Measurements from ENCODE around the gene CACNG3.
"Not testable (repeated sequence)": the region's sequence is repeated elsewhere in the genome, so short reads cannot be mapped to it uniquely, and the experiment has no call there.

CACNG3 gene

DNA sequence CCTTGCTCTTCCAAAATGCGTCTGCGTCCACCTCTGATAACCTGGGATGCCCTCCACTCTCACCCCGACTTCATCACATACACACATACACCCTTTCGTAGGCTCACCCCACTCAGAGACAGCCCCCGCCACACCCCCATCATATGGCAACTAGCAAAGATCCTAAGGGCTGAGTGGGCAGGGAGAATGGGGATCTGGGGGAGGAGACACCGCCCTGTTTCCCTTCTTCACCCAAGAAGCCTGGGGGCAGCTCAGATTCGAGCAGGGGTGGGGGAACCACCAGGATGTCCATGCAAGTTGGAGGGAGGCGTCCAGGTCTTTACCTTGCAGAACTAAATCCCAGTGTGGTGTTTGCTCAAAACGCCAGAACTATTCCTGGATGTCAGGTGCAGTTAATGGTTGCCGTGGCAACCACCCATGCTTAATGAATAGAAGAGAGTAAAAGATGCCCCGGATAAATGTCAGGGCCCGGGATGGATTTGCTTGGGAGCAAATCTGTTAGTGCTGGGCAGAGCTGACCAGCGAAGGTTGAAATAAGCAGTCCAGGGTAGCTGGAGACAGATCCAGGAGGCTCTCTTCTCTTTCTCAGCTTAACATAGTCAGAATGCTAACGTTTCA is 72.8 kb downstream of the CACNG3 start:
- DNase-seq (ENCODE audit: low read depth in 2 of 2, low spot score in 1 of 2), result no peak

DNA sequence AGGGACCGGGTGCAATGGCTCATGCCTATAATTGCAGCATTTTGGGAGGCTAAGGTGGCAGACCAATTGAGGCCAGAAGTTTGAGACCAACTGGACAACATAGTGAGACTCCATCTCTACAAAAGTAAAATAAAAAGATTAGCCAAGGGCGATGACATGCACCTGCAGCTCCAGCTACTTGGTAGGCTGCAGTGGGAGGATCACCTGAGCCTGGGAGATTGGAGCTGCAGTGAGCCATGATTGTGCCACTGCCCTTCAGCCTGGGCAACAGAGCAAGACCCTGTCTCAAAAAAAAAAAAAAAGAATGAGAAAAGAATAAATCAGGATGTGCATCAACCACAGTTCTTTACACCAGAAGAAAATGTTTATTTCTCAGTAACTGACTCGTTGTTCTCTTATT is 76.0 kb downstream of the CACNG3 start:
- DNase-seq (ENCODE audit: low read depth in 2 of 2, low spot score in 1 of 2), result no peak

DNA sequence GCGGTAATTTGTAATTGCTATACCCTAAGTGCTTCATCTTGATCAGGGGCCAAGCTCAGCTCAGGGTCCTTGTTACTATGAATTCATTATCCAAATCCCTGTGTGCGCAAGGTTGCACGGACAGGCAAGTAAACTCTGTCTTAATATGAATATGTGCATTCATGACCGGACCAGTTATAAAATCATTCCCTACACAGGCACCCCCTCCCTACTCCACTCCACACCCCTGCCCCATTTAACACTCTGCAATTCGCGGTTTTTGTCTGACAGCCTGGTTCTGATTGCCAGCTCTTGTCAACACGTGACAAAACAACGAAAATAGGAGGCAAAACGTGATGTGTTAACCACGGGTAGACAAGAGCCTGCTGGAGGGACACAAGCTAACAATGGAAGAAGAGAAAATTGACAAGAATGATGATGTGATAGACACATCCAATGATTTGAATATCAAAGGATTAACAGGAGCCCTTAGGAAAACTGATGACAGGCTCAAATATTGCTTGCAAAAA is 76.5 kb downstream of the CACNG3 start:
- no peak for DNase-seq (ENCODE audit: low read depth in 2 of 2, low spot score in 1 of 2)

DNA sequence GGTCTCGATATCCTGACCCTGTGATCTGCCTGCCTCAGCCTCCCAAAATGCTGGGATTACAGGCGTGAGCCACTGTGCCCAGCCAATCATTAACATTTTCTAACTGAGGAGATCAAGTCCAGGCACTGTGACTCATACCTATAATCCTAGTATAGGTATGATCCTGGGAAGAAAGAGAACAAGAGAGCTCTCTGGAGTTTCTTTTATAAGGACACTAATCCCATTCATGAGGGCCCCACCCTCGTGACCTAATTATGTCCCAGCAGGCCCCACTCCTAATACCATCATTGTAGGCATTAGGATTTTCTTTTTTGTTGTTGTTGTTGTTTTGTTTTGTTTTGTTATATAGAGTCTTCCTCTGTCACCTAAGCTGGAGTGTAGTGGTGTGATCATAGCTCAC is 80.4 kb downstream of the CACNG3 start:
- DNase-seq (ENCODE audit: low read depth in 2 of 2, low spot score in 1 of 2), result no peak

DNA sequence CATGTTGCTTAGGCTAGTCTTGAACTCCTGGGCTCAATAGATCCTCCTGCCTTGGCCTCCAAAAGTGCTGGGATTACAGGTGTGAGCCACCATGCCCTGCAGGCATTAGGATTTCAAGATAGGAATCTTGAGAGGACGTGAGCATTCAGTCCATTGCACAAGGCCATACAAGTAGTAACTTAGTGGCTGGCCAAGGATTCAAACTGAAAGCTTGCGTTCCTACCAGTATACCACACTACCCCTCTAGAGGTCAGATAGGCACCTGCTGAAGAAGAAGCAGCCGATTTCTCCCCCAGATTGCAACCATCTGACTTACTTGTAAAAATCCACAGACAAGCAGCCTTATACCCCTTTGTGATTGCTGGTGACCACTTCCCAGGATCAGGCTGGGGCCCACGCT is 80.9 kb downstream of the CACNG3 start:
- no peak for DNase-seq (ENCODE audit: low read depth in 2 of 2, low spot score in 1 of 2)

DNA sequence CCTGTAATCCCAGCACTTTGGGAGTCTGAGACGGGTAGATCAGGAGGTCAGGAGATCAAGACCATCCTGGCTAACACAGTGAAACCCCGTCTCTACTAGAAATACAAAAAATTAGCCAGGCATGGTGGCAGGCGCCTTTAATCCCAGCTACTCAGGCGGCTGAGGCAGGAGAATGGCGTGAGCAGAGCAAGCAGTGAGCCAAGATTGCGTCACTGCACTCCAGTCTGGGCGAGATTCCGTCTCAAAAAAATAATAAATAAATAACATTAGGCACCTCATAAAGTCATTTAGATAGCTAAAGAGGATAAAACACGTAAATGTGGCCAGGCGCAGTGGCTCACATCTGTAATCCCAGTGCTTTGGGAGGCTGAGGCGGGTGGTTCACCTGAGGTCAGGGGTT is 87.7 kb downstream of the CACNG3 start:
- DNase-seq (ENCODE audit: low read depth in 2 of 2, low spot score in 1 of 2), result not testable (repeated sequence)

DNA sequence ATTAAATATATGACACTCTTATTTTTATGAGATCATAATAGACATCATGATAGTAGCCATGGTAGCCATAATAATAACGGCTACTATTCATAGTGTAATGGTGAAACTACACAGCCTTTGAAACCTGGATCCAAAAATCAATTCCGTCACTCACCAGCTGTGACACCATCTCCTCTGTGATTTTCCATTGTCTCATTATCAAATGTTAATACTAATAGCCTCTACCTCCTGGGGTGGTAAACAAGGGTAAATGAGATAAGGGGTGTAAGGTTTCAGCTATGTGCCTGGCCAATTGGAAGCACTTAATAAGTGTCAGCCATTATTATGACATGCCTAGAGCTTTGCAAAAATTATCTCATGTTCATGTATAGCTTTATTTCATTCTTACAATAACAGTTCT is 88.6 kb downstream of the CACNG3 start:
- DNase-seq (ENCODE audit: low read depth in 2 of 2, low spot score in 1 of 2), result no peak

DNA sequence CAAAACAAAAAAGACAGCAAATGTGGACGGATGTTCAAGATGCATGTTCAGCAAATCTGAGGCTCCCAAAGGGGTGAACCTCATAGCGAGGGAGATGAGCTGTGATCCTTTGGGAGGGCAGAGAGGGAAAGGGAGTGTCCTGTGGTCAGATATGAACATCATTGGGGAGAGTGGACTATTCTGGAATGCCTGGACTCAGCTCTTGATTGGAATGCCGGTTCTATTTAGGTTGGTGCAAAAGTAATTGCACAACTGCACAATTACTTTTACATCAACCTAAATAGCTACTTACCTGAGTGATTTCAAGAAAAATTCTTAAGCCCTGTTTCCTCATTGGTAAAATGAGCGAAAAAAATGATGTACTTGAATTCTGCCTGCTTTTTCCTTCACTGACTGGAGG is 89.6 kb downstream of the CACNG3 start:
- no peak for DNase-seq (ENCODE audit: low read depth in 2 of 2, low spot score in 1 of 2)

DNA sequence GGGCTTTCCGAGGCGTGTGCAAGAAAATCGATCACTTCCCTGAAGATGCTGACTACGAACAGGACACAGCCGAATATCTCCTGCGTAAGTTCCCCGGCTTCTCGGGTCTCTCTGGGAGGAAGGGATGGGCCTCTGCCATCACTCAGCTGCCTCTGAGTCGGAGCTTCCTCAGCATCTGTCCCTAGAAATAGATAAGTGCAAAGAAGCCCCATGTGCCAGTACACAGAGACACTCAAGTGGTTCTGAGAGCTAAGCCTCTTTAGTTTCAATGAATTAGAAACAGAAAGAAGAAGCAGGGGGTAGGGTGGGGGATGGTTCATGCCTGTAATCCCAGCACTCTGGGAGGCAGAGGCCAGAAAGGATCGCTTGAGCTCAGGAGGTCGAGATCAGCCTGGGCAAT is 90.6 kb downstream of the CACNG3 start:
- no peak for DNase-seq (ENCODE audit: low read depth in 2 of 2, low spot score in 1 of 2)

DNA sequence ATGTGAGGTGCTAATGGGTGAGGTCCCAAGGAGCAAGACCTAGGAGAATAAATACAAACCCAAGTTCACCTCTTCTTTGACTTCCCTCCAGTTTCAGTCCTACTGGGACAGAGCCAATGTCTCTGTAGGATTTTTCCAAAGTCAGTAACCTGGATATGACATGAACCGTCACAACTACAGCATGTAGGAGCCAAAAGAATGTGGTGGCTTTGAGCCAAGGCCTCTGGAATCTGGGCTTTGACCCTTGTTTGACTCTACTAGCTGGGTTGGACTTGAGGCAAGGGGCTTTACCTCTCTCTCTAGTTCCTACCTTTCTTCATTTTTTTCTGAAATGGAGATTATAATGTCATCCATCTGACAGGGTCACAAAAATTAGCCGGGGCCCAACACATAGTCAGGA is 91.4 kb downstream of the CACNG3 start:
- no peak for DNase-seq (ENCODE audit: low read depth in 2 of 2, low spot score in 1 of 2)

DNA sequence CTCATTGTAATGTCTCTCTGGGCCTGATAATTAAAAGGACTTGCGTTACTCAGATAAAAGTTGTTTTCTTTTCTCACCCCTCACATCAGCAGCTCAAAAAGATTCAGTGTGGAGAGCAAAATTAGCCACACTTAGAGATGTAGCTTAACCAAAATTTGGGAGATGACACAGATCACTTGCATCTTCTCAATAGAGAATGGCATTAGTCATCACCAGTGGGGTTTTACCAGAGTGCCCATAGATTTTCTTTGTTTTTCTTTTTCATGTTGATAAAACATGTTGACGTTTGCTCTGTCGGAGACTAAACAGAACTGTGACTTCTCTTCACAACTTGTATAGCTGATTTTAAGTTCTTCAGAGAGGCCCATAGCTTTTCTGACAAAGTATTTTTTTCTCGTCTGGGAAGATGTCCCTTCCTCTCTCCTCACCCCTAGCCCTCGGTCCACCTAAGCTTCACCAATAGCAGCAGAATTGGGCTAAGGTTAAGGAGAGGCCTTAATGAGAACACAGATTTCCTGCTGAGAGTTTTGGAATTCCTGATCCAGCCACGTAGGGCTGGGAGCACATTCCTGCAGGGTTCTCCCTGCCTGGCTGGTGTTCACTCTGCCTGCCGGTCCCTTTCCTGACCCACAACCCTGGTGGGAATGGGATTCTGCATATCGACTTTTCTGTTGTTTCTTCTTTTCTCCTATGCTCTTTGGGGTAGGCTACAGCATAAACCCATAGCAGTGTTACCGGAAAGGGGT is 92.6 kb downstream of the CACNG3 start:
- DNase-seq (ENCODE audit: low read depth in 2 of 2, low spot score in 1 of 2), result no peak

DNA sequence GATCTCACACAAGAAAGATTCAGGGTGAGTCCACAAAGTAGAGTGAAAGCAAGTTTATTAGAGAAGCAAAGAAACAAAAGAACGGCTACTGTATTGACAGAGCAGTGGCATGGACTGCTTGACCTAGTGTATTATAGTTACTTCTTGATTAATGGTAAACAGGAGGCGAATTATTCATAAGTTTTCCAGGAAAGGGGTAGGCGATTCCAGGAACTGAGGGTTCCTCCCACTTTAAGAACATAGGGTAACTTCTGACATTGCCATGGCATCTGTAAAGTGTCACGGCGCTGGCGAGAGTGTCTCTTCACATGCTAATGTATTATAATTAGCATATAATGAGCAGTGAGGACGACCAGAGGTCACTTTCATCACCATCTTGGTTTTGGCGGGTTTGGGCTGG is 93.2 kb downstream of the CACNG3 start:
- no peak for DNase-seq (ENCODE audit: low read depth in 2 of 2, low spot score in 1 of 2)

DNA sequence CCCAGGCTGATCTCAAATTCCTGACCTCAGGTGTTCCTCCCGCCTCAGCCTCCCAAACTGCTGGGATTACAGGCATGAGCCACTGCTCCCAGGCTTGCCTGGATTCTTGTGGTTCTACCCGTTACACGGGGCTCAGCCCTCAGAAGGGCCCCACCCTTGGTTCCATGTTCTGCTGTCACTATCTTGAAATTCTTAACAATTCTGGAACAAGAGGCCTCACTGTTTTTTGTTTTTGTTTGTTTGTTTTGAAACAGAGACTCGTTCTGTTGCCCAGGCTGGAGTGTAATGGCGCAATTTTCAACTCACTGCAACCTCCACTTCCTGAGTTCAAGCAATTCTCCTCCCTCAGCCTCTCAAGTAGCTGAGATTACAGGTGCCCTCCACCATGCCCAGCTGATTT is 96.6 kb downstream of the CACNG3 start:
- DNase-seq (ENCODE audit: low read depth in 2 of 2, low spot score in 1 of 2), result no peak

DNA sequence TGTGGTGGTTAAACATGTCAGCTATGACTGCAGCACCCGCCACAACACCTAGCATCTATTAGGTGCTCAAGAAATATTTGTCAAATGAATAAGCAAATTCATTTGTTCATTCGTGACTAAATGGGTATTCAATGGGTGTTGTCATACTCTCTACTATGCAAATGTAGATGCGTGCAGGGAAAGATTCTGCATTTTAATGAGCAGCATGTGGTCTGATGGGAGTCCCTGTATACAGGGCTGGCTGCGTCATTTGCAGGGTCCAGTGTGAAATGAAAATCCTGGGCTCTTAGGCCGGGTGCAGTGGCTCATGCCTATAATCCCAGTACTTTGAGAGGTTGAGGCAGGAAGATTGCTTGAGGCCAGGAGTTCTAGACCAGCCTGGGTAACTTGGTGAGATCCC is 97.5 kb downstream of the CACNG3 start:
- no peak for DNase-seq (ENCODE audit: low read depth in 2 of 2, low spot score in 1 of 2)

DNA sequence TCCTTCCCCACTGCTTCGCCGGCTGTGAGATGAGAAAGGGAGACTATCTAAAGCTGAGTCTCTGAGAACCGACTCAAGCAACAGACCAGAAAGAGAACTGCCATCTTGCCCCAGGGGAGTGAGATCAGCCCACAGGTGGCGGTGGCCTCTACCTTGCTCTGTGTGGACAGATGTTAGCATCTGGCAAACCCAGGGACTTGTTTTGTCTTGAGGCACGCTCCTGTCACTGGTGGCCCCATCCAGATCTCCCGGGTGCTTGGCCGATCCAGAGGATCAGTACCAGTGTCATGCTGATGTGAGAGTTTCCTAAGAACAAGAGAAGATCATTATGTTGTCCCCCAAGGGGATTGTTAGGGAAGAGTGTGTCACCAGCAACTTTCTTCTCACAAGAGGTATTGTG is 101.4 kb downstream of the CACNG3 start:
- DNase-seq (ENCODE audit: low read depth in 2 of 2, low spot score in 1 of 2), result no peak

DNA sequence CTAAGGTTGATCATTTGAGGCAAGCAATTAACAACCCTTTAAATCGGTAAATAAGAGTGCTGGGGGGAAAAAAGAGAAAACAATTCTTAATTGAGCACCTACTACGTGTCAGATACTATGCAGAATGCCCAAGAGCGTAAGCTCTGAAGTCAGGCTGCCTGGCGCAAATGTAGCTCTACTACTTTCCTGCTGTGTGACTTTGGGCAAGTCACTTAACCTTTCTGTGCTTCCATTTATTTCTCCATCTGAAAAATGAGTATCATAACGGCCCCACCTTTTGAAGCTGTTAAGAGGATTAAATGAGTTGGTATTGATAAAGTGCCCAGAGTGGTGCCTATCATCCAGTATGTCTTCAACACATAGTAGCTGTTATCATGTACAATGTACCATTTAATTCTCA is 102.0 kb downstream of the CACNG3 start:
- no peak for DNase-seq (ENCODE audit: low read depth in 2 of 2, low spot score in 1 of 2)

DNA sequence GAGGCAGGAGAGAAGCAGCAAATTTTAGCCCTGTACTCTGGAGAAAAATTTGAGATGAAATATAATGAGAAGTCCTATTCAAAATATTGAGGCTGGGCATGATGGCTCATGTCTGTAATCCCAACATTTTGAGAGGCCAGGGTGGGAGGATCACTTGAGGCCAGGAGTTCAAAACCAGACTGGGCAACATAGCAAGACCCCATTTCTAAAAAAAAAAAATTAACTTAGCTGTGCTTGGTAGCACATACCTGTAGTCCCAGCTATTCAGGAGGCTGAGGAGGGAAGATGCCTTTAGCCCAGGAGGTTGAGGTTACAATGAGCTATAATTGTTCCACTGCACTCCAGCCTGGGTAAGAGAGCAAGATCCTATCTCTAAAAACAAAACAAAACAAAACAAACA is 103.4 kb downstream of the CACNG3 start:
- DNase-seq (ENCODE audit: low read depth in 2 of 2, low spot score in 1 of 2), result no peak

DNA sequence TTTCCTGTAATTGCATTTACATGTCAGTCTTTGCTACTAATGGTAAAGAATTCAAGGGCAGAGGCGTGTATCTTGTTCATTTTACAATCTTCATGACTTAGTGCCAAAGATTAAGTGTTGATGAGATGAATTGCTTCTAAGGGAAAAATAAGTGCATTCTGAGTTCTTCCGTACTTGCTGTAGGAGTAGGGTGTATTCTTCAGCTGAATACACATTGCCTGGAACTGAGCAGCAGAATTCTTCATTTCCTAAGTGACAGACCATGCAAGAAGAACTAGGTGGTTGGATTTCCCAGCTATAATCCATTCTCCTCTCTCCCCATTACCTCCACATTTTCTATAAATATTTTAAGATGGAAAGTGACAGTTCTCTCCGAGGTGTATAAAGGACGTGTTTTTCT is 104.8 kb downstream of the CACNG3 start:
- DNase-seq (ENCODE audit: low read depth in 2 of 2, low spot score in 1 of 2), result no peak

DNA sequence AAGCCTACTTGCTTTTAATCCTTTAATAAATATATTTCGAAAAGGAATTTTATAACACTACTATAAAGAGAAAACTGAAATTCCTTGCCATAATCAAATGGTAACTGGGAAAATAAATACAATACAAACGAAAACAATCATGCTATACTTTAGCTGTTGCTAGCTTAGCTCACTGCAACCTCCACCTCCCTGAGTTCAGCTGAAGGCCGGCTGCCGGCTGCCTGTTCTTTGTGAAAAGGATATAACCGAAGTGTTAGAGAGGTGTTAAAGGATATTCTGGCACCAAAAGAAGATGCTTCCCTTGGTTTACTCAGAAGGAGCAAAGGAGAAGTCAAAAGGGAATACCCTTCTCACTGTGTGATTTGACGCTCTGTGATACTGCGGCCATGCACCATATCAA is 108.5 kb downstream of the CACNG3 start:
- DNase-seq (ENCODE audit: low read depth in 2 of 2, low spot score in 1 of 2), result no peak

DNA sequence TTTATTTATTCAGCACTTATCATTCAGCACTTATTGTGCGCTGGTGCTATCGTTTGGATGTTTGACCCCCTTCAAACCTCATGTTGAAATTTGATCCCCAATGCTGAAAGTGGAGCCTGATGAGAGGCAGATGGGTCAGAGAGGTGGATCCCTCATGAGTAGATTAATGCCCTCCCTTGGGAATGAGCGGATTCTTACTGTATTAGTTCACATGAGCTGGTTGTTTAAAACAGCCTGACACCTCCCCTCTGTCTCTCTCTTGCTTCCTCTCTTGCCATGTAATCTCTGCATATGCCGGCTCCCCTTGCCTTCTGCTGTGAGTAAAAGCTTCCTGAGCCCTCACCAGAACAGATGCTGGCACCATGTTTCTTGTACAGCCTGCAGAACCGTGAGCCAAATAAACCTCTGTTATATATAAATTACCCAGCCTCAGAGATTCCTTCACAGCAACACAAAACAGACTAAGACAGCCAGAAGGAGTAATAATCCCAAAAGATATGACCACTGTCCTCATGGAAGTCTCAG is 111.1 kb downstream of the CACNG3 start:
- DNase-seq (ENCODE audit: low read depth in 2 of 2, low spot score in 1 of 2), result no peak

DNA sequence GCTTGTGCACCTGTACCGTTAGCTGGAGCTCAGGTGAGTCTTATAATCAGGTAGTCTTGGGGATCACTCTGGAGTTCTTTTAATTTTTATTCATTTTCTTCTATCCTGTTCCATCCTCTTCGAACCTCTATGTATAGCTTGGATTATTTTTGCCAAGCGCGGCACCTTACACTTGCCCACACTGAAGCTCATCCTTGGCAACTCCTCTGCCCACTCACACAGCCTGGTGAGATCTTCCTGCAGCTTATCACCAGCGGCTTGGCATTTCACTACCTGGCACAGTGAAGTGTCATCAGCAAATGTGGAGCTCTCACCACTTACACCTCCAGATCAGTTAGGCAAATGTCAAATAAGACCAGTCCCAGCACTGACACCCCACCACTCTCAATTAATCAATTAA is 116.7 kb downstream of the CACNG3 start:
- no peak for DNase-seq (ENCODE audit: low read depth in 2 of 2, low spot score in 1 of 2)

DNA sequence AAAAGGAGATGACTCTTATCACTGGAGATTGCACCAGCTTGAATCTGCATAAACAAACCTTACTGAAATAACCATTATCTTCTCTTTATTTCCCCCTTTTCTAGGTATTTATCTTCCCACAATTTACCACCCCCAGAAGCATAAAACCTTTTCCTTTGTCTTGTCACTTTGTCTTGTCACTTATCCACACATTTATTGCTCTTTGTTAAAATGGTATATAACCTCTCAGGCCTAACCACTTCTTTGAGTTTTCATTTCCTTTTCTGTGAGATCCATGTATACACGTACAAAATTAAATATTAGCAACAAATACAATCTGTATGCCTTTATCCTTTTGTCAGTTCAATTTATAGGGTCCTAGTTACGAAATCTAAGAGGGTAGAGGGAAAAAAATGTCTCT is 122.9 kb downstream of the CACNG3 start:
- no peak for DNase-seq (ENCODE audit: low read depth in 2 of 2, low spot score in 1 of 2)

Data from stimulated activated CD8-positive, alpha-beta memory T cell treated with anti-CD3 and anti-CD28 coated beads, Interleukin-4, amount 100 ng/mL, for 1 hour (primary cell).